Measurements from ENCODE around the gene RNFT2.

The RNFT2 gene, protein sequence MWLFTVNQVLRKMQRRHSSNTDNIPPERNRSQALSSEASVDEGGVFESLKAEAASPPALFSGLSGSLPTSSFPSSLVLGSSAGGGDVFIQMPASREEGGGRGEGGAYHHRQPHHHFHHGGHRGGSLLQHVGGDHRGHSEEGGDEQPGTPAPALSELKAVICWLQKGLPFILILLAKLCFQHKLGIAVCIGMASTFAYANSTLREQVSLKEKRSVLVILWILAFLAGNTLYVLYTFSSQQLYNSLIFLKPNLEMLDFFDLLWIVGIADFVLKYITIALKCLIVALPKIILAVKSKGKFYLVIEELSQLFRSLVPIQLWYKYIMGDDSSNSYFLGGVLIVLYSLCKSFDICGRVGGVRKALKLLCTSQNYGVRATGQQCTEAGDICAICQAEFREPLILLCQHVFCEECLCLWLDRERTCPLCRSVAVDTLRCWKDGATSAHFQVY

DNA sequence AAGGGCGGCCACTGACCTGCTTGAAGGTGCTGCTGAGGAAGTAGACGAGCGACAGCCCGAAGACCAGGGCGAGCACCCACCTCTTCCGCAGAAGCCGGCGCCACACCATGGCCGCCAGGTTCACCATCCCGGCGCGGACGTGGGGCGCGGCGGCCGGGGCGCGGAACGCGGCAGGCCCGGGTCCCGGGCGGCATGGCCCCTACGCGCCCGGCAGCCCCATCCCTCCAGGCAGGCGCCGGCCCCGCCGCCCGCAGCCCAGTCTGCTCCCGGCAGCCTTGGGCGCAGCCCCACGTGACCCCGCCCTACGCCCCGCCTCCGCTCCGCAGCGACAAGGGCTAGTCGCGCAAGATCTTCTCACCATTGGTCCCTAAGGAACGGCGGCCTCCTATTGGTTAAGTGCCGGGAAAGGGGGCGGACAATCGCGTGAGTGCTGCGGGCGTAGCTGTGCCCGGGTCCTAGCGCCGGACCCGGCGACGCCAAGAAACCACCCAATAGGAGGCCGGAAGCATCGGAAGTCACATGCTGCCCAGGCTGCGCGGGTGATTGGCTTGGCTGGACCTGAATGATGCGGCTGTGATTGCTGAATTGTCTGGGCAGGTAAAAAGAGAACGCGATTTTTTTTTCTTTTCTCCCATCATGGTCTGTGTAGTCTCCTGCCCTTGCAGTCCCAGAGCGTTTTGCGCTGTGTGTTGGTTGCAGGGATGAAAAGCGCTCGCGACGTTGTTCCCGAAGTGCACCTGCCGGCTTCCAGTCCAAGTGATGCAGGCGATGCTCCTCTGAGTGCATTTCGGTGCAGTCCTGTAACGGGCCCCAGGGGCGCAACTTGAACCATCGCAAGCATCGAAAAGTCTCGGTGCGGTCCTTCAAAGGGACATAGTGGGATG, at the start of gene RNFT2, which contains the start of gene SPRING1:
TSS of gene RNFT2 (plus strand) at position 542 of the 884 bp plus-strand sequence. CDS start 2,183 bp downstream, outside the sequence.
TSS of gene SPRING1 (minus strand) at position 296 of the 884 bp plus-strand sequence. CDS start at position 127, 169 bp downstream.
- peak; percentile 97 for DNase-seq (ENCODE audit: low spot score)

DNA sequence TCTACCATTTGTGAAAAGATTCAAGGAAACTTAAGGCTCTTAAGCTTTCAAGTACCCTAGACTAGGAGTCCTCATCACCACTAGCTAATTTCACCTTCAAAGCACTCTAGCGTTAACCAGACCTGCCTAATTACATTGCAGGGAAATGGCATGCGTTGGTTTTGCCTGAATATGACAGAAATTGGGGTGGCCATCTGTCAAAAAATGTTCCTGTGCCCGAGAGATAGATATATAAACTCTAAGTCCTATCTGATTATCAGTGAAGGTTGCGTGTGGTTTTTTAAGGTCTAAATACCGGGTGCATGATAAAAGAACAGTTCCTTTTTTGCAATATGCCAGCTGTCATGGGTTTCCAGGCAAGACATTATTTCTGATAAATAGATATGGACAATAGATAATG, 48.6 kb upstream of the RNFT2 start:
- DNase-seq (ENCODE audit: low spot score) = no peak

DNA sequence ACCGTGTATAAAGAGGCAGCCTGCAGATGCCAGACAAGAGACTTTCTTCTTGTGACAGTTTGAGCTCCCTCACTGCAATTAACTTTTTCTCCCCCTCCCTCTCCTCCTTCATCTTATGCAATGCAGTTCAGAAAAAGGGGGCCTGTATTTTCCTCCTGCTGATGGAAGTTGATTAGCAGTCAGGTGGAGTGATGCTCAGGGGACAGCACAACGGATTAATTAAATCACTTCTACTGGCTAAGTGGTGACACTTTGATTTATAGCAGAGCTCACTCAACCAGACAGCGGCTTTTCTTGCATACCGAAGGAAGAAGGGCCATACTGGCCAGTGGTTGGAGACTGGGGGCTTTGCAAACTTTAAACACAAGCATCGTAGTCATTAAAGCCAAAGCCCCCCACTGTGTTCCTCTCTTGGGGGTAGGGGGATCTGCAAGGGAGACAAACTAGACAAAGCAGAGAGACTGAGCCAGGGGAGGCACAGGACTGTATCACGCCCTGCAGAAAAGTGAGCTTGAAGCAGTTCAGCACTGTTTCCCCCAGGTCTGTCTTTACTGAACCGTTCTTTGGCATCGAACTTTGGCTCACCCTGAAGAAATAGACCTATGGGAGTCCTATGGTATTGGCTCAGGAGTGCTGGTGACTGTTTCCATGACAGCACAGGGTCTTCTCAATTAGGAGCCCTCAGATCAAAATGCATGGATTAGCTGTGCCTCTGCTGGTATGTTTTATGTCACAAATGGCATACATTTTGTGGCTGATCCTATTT, 48.0 kb upstream of the RNFT2 start:
- no peak for DNase-seq (ENCODE audit: low spot score)

DNA sequence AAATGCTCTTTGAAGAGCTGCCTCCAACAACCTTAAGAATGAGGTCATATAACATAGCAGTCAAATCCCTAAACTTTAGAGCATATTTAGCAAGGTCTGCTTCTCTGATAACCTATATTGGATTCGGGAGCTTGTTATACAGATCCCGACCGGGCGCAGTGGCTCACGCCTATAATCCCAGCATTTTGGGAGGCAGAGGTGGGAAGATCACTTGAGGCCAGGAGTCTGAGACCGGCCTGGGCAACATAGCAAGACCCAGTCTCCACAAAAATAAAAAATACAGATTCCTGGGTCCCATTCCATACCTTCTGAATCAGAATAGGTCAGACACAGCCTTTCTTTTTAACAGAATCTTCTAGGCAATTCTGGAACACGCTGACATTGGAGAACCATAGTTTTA, 46.9 kb upstream of the RNFT2 start:
- DNase-seq (ENCODE audit: low spot score) = no peak

DNA sequence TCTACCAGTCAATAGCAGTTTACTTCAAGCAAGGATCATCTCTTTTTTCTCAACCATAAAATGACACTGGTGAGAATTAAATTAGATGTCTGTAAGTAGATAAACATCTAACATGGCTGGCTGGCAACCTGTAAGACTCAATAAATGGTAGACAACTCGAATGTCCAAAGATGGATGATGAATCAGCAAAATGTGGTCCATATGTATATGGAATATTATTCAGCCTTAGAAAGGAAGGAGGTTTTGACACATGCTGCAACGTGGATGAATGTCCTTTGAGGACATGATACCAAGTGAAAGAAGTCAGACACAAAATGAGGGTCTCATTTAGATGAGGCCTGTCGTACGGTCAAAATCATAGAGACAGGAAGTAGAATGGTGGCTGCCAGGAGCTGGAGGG, 46.5 kb upstream of the RNFT2 start:
- no peak for DNase-seq (ENCODE audit: low spot score)

DNA sequence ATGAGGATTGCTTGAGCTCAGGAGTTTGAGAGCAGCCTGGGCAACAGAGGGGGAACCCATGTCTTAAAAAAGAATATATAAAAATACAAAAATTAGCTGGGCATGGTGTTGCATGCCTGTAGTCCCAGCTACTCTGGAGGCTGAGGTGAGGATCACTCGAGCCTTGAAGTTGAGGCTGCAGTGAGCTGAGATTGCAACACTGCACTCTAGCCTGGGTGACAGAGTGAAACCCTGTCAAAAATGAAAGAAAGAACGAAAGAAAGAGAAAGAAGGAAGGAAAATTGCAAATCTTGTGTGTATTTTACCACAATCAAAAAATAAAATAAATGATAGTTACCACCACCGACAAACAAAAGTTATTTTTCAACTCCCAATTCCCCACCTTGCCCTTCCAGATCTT, 45.5 kb upstream of the RNFT2 start:
- no peak for DNase-seq (ENCODE audit: low spot score)

DNA sequence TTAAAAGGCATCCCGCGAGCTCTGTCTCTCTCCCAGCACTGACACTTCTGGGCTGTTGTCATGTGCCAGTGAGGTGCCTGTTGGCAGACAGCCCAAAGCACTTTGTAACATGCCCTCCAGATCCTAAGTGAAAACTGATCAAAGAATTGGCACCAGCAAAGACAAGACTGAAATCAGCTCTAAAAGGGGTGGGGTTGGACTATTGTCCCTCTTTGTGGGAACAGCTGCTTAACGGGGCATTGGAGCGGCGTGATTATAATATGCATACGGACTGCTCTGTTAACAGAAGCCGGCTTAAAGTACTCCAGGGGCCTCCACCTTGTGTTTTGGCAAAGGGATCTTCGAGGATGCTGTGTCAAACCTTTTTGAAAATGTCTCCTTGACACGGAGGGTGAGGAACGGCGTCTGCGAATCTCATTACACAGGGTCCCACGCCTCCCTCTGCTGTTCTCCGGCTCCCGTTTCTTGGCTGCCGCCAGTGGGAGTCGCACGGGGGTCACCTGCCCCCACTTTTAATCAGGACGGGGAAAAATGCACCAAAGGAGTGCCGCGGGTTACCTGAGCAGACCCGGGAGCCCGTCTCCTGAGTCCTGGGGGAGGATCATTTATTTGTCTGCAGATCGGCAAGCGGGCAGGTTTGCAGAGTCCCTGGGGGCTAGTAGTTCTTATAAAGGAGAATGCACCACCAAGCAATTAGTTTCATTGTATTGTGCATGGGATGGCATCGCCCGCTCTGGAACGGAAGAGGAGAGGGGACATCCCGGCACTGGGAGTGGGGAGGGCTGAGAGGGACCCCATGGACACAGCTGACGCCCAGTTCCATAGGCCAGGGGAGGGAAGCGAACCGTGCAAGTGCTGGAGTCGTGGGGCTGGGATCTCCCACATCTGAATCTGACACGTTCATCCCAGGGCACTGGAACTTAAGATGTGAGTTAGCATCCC, 44.6 kb upstream of the RNFT2 start:
- DNase-seq (ENCODE audit: low spot score) = no peak

DNA sequence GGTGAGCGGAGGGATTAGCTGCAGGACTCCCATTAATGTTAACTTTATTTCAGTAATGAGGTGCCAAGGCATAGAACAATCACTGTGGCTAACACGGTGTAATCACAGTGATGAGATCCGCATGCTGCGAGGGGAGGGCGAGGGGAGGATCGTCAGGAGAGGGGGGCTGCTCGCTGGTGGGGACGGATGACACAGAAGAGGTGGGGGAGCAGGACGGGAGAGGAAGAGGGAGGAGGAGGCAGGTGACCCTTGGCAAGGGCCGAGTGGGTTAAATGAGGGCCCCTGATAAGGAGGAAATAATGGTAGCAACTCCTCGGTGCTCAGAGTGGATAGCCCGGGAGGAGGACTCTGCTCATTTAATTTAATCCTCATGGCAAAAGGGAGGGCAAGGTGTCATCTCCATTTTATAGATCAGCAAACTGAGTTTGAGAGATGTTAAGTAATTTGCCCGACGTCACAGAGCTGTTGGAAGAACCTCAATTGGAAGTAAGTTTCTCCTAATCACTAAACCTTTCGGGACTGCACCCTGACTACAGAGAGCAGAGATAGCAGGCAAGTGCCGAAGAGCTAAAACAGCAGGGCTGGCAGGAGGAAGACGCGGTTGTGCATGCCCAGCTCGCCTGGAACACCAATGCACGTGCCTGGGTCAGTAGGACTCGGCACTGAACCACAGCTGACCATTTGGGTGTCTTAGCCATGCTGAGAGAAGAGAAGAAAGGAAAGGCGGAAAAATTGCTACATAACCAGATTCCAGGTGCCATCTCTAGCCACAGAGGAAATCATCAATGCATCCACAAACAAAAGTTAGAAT, 43.3 kb upstream of the RNFT2 start:
- no peak for DNase-seq (ENCODE audit: low spot score)

DNA sequence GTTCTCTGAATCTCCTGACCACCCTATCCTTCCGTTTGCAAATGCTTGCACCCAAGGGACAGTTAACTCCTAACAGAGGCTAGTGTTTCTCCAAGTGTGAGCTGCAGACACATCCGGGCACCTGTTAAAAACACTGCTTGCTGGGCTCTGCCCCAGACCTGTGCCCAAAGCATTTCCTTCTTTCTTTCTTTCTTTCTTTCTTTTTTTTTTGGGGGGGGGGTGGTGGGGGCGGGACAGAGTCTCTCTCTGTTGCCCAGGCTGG, 42.7 kb upstream of the RNFT2 start:
- DNase-seq (ENCODE audit: low spot score) = no peak

DNA sequence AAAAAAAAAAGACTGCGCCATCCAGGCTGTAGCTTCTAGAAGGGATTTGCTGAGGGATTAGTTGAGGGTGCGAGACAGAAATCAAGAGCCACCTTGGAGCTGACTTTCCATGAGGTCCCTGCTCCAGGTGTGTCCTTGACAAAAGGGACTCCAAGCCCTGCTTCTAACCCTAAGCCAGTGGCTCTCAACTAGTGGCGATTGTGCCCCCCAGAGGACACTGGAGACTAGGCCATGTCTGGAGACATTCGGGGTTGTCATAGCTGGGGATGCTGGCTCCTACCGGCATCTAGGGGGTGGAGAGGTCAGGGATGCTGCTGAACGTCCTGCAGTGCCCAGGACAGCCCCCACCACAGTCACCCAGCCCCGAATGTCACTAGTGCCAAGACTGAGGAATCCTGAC, 40.8 kb upstream of the RNFT2 start:
- DNase-seq (ENCODE audit: low spot score) = peak; percentile 45

DNA sequence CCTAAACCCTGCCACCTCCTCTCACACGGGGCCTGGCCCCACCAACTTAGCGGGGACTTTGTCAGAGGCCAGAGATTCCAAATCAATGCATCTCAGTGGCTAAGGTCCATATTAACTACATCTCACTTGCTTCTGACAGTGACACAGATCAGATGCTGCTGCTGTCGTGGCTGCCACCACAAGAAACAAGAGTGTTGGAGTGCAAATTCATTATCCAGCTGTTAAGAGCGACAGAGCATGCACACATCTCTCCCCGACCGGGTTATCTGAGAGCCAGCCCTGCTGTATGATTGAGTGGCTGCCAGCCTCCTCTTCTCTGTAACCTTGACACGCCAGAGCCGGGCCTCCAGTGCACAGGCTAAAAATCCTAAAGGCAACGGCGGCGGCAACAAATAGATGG, 40.4 kb upstream of the RNFT2 start:
- DNase-seq (ENCODE audit: low spot score) = no peak

DNA sequence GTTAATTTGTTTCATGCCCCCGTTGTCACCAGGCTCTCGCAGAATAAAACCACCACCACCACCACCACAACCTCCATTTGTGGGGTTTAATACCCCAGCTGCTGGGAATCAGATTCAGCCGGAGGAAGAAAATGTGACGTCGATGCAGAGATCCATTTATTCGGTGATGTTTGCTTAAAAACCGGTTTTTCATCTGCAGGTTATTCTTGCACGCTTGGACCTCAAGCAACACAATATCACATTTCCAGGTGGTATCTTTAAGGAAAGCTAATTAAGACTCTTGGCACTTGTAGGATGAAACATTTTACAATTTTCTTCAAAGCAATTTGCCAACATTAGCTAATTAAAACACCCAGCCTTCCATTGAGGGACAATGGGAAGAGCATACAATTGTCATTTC, 40.0 kb upstream of the RNFT2 start:
- no peak for DNase-seq (ENCODE audit: low spot score)

DNA sequence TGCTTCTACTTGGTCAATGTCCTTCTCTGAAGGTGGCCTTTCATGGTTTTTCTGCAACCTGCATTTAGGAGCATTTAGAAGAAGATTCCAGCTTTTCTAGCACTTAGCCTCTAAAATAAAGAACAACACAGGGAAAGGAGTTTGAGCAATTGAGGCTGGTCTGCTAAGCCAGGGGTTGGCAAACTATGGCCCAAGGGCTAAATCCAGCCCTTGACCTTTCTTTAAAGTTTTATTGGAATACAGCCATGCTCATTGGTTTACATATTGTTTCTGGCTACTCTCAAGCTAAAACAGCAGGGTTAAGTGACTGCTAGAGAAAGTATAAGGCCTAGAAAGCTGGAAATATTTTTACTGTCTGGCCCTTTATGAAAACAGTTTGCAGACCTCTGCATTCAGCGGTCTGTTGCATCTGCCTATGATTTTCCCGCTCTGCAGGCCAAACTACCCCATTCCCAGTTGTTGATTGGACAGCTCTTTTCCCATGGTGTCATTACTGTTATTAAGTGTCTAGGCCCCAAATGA, 39.5 kb upstream of the RNFT2 start:
- no peak for DNase-seq (ENCODE audit: low spot score)

DNA sequence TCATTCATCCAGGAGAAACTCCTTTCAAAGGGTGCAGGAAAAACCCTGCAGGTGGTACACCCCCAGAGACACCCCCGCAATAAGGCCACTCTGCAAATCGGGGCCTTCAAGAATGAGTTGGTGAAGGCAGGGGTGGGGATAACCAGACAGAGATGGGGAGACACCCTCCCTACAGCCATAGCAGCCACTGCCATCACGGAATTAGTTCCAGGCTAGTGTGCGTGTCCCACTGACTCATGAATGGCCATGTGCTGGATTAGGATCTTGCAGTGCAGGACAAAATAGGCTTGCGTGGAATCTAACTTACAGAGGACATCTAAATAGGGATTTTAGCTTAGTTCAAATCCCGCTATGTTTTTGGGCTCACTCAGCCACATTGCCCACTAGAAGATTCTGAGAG, 38.0 kb upstream of the RNFT2 start:
- no peak for DNase-seq (ENCODE audit: low spot score)

DNA sequence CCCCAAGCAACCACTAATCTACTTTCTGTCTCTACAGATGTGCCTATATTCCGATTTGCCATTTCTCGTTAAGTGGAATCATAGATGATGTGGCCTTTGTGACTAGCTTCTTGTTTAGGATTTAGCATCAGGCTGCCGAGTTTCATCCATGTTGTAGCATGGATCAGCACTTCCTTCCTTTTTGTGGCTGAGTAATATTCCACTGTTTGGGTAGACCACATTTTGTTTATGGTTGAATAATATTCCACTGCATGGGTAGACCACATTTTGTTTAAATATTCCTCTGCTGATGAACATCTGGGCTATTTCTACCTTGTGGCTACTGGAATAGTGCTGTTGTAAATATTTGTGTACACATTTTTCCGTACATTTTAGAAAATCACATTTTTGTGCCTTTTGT, 36.7 kb upstream of the RNFT2 start:
- no peak for DNase-seq (ENCODE audit: low spot score)

DNA sequence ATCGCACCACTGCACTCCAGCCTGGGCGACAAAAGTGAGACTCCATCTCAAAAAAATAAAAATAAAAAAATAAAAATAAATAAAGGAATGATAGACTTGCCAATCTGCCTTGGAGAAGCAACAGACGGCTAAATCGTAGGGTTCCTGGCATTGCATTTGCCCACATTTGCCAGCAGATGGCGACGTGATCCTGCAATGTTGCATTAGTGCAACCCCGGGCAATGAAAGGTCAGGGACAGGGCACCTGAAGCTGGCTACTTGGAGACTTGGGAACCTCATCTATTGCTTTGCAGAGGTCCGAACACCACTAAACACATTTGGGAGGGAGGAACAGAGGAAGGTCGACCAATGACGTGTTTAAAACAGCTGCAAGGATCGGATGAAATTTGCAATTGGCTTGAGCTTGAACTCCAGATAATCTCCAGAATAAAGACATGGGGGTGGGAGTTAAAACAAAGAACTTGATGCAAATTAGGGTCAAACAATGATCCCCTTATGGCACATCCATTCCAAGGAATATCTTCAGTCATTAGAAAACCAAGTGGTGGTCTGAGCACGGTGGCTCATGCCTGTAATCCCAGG, 34.8 kb upstream of the RNFT2 start:
- peak; percentile 55 for DNase-seq (ENCODE audit: low spot score)

DNA sequence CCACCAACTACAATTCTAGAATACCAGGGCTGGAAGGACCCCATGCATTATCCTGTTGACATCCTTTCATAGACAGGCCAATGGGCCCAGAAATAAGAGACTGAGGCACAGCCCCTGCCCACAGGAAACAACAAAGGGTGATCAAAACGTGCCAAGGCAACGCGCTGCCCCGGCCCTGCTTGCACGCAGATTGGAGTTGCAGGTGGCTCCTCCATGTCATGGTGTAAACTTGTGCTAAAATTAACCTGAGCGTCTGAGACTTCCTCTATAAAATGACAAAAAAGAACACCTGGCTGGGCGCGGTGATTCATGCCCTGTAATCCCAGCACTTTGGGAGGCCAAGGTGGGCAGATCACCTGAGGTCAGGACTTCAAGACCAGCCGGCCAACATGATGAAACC, 30.4 kb upstream of the RNFT2 start:
- no peak for DNase-seq (ENCODE audit: low spot score)

DNA sequence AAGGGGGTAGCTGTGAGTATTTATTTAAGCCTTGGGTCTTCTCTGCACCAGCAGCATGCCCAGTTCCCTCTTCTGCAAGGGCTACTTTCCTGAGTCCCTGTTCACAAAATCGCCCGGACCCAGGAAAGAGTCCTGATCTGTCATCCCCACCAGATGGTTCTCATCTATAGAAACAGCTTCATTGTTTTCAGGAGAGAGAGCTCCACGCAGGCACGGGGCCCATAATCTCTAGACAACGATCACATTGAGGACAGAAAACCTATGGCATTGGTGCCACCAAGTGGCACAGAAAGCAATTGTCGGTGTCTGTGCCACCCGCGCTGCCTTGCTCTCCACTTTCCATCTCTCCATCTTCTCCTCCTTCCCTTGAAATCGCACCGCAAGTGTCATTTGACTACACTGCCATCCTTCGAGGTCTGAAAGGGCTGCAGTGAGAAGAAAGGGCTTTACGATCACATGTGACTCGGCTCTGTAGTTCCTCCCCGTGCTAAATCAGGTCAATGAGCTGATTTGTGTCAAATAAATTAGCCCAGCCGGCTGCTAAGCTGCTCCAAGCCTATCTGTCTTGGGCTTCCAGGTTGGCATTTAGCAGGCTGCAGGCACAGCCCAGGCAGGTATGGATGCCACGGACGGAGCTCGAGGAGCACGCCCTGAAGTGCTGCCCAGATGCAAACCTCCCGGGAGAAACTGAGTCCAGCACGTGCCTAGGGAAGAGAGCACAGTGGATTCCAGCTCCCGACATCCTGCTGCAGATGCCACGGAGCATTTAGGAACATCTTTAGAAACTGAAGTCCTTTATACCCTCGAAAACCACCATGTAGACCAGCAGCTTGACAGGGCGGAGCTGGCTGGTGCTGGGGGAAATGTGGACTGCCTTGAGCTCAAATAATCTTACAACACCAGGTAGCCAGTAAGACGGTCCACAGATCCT, 29.0 kb upstream of the RNFT2 start:
- DNase-seq (ENCODE audit: low spot score) = no peak

DNA sequence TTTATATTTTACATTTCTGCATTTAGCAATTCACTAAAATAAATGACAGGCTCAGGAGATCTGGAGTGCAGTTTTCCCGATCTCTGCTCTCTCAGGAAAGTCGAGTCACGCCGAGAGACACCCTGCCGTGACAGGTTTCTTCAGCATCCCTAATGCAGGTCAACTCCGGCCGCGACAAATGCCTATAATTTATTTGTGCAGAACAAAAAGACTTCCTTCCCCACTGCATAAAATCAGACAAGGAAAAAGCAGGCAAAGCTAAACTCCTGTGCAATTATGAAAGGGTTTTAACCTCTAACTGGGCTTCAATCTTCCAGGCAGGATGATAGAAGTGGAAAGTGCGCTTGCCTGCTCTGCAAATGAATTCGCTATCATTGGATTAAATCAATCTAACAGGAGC, 28.3 kb upstream of the RNFT2 start:
- DNase-seq (ENCODE audit: low spot score) = no peak

All from HuH-7.5 (cell line).